Measurements from ENCODE around the gene MED27. TPM values are rescaled to one million over a fixed set of nuclear protein-coding genes. Genes with fewer than 3 reads are reported as not detected.

Gene MED27
- total and polyA plus RNA-seq, 2 of the 8 experiments (the other 6 are each of a cell fraction or from before 2014, with no cell fraction given) = 29.9 to 56.5 TPM

DNA sequence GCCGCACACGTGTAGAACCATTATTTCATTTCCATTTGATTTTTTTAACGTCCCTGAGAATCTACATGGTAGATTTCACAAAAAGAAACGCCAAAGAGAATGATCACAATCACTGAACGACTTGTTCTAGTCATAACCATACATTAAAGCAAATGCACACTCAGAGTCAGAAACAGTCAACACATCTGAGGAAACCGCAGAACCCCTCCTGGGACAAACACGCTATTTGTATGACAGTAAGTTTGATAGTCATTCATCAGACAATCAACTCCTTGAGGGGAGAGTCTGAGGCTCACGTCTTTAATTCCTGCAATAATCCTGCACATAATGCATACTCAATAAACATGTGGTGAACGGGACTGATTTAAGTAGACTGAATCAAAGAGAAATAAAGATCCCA lies 129.2 kb downstream of the MED27 start:
- no peak for FAIRE-seq
- no peak overlapping the region for H2BK20ac ChIP-seq (ENCODE audit: low read length)
- H3K18ac ChIP-seq (ENCODE audit: extremely low read depth, low read length) = no peak overlapping the region
- no peak overlapping the region for H3K56ac ChIP-seq (replicated peaks; ENCODE audit: insufficient read length, low read depth, low read length)
- H3K27me3 ChIP-seq (replicated peaks in 1 of 4; ENCODE audit: control insufficient read depth in 3 of 4, extremely low read depth in 1 of 4, insufficient read depth in 3 of 4, low read length in 3 of 4) = no peaks in the 10 kb centered on the region
- H2BK15ac ChIP-seq (ENCODE audit: low read length) = no peak overlapping the region
- no peak overlapping the region for H3K9ac ChIP-seq (replicated peaks in 1 of 4; ENCODE audit: extremely low read depth in 1 of 4, low read depth in 3 of 4, low read length in 3 of 4)
- peaks cover 0 to 6% of the 10 kb centered on the region in 2 experiments for H4K20me1 ChIP-seq (replicated peaks in 1 of 2; ENCODE audit: control insufficient read depth in 1 of 2, insufficient read depth in 2 of 2, low read length in 2 of 2)
- H2BK120ac ChIP-seq (replicated peaks; ENCODE audit: low read depth, low read length) = no peak overlapping the region
- H3K14ac ChIP-seq (ENCODE audit: insufficient read length) = no peak overlapping the region
- H2BK12ac ChIP-seq (ENCODE audit: low read depth, low read length) = no peak overlapping the region
- H2BK5ac ChIP-seq (ENCODE audit: low read depth, low read length) = no peak overlapping the region
- peaks cover 0 to 5% (median 1%) of the 10 kb centered on the region in 4 experiments; a peak in 2 of 7 replicates for H3K4me1 ChIP-seq (replicated peaks in 1 of 4; ENCODE audit: control insufficient read depth in 3 of 4, insufficient read depth in 4 of 4, low read length in 3 of 4)
- H4K8ac ChIP-seq (ENCODE audit: extremely low read depth, insufficient read depth, low read length) = no peak overlapping the region
- H3K27ac ChIP-seq (ENCODE audit: low read depth, low read length) = no peak overlapping the region
- TF ChIP-seq HDAC6 (IDR thresholded peaks at IDR 0.05; ENCODE audit: low read depth, low read length) = no peak
- TF ChIP-seq EP300 (IDR thresholded peaks at IDR 0.05; ENCODE audit: borderline replicate concordance in 1 of 2, low read depth in 2 of 2, low read length in 2 of 2) = no peak
- TF ChIP-seq POLR2A (IDR thresholded peaks at IDR 0.05; ENCODE audit: control extremely low read depth in 1 of 2, low read depth in 2 of 2, low read length in 2 of 2) = no peak
- TF ChIP-seq JUN (IDR thresholded peaks at IDR 0.05; ENCODE audit: low read depth, low read length) = no peak
- TF ChIP-seq TAF1 (IDR thresholded peaks at IDR 0.05; ENCODE audit: low read depth, low read length) = no peak
- no peak for TF ChIP-seq KDM4A (IDR thresholded peaks at IDR 0.05; ENCODE audit: low read depth, low read length, severe bottlenecking)
- no peak for TF ChIP-seq KDM5A (IDR thresholded peaks at IDR 0.05; ENCODE audit: low read length)
- H4K91ac ChIP-seq (replicated peaks; ENCODE audit: insufficient read length, low read length) = no peak overlapping the region
- no peak overlapping the region for H3K4me3 ChIP-seq (ENCODE audit: extremely low read depth in 1 of 4, insufficient read depth in 2 of 4, low read depth in 3 of 4, low read length in 4 of 4)
- ChIA-PET CTCF (ENCODE audit: partially characterized antibody) (interaction anchor here (0.9 to 3.6 kb wide), 2 partner anchors 13 to 77 kb away, joined by 3 to 15 read pairs; no protein-coding TSS in a partner anchor), POLR2A (ENCODE audit: partially characterized antibody) (no interaction called here)
- H3K4ac ChIP-seq (replicated peaks; ENCODE audit: insufficient read length, low read depth, low read length) = no peak overlapping the region
- no peaks in the 10 kb centered on the region for H3K23me2 ChIP-seq (ENCODE audit: low read depth, low read length)
- no peaks in the 10 kb centered on the region for H3K79me2 ChIP-seq (ENCODE audit: control insufficient read depth in 1 of 2, insufficient read depth in 2 of 2, low read length in 2 of 2)
- H3K23ac ChIP-seq (ENCODE audit: insufficient read length) = no peak overlapping the region
- WGBS, 2 experiments (ENCODE audit: extremely low coverage in 1 of 2, insufficient coverage in 1 of 2, insufficient read length in 1 of 2, insufficient replicate concordance in 2 of 2, low coverage in 1 of 2, low lambda C conversion rate in 2 of 2, missing lambda C conversion rate in 1 of 2) = 88% methylated on average over 9 of the region's 9 CpGs; no CpG with 5 or more reads in 1 of the 2 experiments
- H4K5ac ChIP-seq (ENCODE audit: insufficient read length, low read depth, low read length) = no peak overlapping the region
- no peaks in the 10 kb centered on the region for H3K9me3 ChIP-seq (ENCODE audit: insufficient read depth in 2 of 2, low read depth in 1 of 2, low read length in 1 of 2)
- no peak for DNase-seq (ENCODE audit: low read depth in 1 of 2, low spot score in 2 of 2)
- peaks cover 3% of the 10 kb centered on the region; the same call in 1 of the 2 replicates for H3K79me1 ChIP-seq (ENCODE audit: low read depth, low read length)
- no peak overlapping the region for H2AFZ ChIP-seq (ENCODE audit: low read length)
- no peak overlapping the region for H2AK5ac ChIP-seq (ENCODE audit: low read depth, low read length)
- no peaks in the 10 kb centered on the region for H3K36me3 ChIP-seq (ENCODE audit: control insufficient read depth in 2 of 4, insufficient read depth in 4 of 4, low read length in 3 of 4)
- no peak overlapping the region for H3K4me2 ChIP-seq (ENCODE audit: insufficient read depth in 1 of 2, low read depth in 2 of 2, low read length in 2 of 2)
